ENCODE data around the gene ARPIN.
"Not testable (repeated sequence)": the region's sequence is repeated elsewhere in the genome, so short reads cannot be mapped to it uniquely, and the experiment has no call there.

Gene ARPIN

DNA sequence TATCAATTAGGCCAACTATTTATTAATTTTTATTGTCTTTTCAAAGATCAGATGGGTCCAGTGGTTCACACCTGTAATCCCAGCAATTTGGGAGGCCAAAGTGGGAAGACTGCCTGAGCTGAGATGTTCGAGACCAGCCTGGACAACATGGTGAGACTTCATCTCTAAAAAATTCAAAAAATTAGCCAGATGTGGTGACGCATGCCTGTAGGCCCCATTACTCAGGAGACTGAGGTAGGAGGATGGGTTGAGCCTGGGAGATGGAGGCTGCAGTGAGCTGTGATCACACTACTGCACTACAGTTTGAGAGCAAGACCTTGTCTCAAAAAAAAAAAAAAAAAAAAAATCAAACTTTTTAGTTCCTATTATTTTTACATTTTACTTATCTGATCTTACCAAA is 27.1 kb downstream of the ARPIN start:
- TF ChIP-seq, protein P1, sequence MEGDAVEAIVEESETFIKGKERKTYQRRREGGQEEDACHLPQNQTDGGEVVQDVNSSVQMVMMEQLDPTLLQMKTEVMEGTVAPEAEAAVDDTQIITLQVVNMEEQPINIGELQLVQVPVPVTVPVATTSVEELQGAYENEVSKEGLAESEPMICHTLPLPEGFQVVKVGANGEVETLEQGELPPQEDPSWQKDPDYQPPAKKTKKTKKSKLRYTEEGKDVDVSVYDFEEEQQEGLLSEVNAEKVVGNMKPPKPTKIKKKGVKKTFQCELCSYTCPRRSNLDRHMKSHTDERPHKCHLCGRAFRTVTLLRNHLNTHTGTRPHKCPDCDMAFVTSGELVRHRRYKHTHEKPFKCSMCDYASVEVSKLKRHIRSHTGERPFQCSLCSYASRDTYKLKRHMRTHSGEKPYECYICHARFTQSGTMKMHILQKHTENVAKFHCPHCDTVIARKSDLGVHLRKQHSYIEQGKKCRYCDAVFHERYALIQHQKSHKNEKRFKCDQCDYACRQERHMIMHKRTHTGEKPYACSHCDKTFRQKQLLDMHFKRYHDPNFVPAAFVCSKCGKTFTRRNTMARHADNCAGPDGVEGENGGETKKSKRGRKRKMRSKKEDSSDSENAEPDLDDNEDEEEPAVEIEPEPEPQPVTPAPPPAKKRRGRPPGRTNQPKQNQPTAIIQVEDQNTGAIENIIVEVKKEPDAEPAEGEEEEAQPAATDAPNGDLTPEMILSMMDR (IDR thresholded peaks at IDR 0.05; ENCODE audit: extremely low read depth, missing control alignments): no peak
- DNase-seq (ENCODE audit: low spot score): no peak

DNA sequence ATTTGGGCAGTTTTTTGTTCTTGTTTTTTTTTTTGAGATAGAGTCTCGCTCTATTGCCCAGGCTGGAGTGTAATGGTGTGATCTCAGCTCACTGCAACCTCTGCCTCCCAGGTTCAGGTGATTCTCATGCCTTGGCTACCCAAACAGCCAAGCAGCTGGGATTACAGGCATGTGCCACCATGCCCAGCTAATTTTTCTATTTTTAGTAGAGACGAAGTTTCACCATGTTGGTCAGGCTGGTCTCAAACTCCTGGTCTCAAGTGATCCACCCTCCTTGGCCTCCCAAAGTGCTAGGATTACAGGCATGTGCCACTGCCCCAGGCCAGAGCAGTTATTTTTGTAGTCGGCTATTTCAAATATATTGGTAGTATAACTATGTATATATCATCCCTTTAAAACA is 27.6 kb downstream of the ARPIN start:
- not testable (repeated sequence) for DNase-seq (ENCODE audit: low spot score)

DNA sequence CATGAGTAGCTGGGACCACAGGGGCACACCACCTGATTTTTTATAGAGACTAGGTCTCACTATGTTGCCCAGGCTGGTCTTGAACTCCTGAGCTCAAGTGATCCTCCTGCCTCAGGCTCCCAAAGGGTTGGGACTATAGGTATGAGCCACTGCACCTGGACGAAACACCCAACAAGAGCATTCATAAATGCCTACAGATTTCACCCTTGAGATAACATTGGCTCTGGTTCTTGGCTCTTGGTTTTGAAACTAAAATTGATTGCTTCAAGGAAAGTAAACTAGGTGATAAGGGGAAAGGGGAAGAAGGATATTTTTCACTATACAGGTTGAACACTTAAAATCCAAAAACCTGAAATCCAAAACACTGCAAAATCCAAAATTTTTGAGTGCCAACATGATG is 29.2 kb downstream of the ARPIN start:
- DNase-seq (ENCODE audit: low spot score): no peak
- TF ChIP-seq, protein P1 (IDR thresholded peaks at IDR 0.05; ENCODE audit: extremely low read depth, missing control alignments): no peak

DNA sequence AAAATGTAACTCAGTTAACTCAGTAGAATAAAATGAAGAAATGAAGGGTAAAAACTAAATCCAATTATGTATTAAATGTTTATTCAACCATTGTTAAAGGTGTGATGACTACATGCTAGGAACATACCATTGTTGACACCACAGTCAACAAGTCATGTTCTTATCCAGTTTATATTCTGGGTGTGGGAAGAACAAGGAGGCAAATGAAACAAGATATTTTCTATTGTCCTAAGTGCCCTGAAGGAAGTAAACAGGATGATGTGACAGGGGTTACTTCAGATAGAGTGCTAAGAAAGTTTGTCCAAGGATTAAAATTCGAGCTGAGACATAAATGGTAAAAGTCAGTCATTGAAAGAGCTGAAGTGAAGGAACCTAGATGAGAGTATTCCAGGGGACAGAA is 32.0 kb downstream of the ARPIN start:
- DNase-seq (ENCODE audit: low spot score): no peak
- TF ChIP-seq, protein P1 (IDR thresholded peaks at IDR 0.05; ENCODE audit: extremely low read depth, missing control alignments): no peak

DNA sequence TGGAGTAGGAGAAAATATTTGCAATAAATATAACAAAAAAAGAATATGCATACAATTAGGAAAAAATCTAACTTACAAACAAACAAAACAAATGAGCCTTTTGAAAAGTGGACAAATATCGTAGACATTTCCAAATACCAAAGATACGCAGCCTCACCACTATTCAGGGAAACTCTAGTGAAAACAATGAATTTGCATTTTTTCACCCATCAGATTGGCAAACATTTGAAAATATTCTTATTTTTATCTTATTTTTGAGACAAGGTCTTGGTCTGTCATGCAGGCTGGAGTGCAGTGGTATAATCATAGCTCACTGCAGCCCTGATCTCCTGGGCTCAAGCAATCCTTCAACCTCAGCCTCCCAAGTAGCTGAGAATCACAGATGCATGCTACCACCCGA is 34.4 kb downstream of the ARPIN start:
- no peak for DNase-seq (ENCODE audit: low spot score)
- TF ChIP-seq, protein P1 (IDR thresholded peaks at IDR 0.05; ENCODE audit: extremely low read depth, missing control alignments): no peak

DNA sequence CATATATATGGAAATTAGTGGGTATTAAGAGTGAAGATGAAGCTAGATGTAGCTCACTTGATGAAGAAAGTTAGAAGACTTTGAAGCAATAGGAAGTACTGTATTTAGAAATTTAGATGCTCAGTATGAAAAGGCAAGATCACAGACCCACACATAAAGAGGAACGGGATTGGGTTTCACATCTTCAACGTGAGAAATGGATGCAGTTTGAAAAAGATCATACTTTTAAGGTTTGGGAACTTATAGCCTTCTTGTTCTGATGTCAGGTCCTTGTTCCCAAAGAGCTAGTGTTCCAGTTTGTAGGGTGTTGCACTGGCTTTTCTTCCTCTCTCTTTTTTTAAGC is 35.7 kb downstream of the ARPIN start:
- DNase-seq (ENCODE audit: low spot score): no peak

DNA sequence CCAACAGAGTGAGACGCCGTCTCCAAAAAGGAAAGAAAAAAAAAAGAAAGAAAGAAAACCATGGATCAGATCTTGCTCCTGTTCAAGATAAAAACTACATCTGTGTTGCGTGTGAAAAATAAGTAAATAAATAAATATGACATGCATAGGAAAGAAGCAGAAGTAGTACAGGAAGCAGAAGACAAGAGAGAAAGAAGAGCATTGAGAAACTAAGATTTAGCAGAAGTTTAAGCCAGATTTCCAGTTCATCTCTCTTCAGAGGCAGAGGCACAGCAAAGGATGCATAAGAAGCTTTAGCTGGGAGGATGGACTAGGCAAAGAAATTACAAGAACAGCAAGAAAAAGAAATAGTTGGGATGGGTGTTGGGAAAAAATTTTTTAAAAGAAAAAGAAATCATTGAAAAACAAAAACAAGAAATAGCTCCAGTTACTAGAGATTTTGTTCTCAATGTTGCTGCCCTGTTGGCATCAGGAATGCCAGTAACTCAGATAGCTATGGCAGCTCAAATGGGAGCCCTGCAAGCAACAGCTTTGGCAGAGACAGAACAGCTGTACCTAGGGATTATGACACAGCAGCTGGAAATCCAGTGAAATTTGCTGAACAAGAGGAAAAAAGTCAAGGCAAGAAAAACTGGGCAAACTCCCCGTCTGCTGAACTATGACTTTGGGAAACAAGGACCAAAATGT is 36.2 kb downstream of the ARPIN start:
- TF ChIP-seq, protein P1 (IDR thresholded peaks at IDR 0.05; ENCODE audit: extremely low read depth, missing control alignments): no peak
- DNase-seq (ENCODE audit: low spot score): no peak

More for the DNA sequence above, 35.7 kb downstream of the ARPIN start:
- TF ChIP-seq, protein P1 (IDR thresholded peaks at IDR 0.05; ENCODE audit: extremely low read depth, missing control alignments): no peak

DNA sequence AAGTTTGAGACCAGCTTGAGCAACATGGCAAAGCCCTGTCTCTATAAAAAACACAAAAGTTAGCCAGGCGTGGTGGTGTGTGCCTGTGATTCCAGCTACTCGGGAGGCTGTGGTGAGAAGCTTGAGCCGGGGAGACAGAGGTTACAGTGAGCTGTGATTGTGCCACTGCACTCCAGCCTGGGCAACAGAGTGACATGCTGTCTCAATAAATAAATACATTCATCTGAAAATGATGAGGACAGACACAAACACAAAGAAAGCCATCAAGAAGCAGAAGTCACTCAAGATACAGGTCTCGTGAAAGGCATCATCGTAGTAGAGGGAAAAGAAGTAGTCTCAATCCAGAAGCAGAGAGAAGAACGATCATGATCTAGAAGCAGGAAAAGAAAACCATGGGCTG is 37.0 kb downstream of the ARPIN start:
- TF ChIP-seq, protein P1 (IDR thresholded peaks at IDR 0.05; ENCODE audit: extremely low read depth, missing control alignments): no peak
- no peak for DNase-seq (ENCODE audit: low spot score)

Measured in GM20000 (cell line).